Measurements from ENCODE around the gene C8G. TPM values are rescaled to one million over a fixed set of nuclear protein-coding genes. Genes with fewer than 3 reads are reported as not detected.

C8G gene
- total and polyA plus RNA-seq, 2 of the 13 experiments (the other 11 are each of a cell fraction or from before 2014, with no cell fraction given): 4.9 to 12.8 TPM

DNA sequence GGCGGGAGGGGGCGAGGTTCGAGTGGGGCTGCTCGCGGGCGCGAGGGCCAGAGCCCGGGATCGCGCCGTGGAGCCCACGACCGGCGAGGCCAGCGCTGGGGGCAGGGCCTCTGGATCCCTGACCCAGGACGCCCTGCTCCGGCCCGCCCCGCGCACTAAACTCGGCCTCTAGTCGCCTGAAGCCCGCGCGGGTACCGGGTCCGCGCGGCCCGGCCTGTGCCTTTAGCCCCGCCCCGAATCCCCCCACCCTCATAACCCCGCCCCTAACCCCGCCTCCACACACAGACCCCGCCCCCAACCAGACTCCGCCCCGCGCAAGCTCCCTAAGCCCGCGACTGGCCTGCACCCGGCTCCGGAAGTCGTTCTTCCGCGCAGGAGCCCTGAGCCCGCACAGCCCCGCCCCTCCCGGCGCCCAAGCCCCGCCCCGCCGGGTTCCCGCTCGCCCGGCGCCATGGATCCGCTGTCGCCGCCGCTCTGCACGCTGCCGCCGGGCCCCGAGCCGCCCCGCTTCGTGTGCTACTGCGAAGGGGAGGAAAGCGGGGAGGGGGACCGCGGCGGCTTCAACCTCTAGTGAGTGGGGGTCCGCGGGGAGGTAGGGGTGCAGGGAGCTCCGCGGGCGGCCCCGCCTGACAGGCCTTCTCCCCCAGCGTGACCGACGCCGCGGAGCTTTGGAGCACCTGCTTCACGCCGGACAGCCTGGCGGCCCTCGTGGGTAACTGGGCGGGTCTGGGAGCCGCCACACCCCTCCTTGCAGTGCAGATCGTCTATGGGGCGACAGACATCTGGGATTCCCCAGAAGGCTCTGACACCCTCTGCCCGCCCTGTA is 47.2 kb downstream of the C8G start, which contains the start of gene PAXX (continued):
- TF ChIP-seq, protein P1, sequence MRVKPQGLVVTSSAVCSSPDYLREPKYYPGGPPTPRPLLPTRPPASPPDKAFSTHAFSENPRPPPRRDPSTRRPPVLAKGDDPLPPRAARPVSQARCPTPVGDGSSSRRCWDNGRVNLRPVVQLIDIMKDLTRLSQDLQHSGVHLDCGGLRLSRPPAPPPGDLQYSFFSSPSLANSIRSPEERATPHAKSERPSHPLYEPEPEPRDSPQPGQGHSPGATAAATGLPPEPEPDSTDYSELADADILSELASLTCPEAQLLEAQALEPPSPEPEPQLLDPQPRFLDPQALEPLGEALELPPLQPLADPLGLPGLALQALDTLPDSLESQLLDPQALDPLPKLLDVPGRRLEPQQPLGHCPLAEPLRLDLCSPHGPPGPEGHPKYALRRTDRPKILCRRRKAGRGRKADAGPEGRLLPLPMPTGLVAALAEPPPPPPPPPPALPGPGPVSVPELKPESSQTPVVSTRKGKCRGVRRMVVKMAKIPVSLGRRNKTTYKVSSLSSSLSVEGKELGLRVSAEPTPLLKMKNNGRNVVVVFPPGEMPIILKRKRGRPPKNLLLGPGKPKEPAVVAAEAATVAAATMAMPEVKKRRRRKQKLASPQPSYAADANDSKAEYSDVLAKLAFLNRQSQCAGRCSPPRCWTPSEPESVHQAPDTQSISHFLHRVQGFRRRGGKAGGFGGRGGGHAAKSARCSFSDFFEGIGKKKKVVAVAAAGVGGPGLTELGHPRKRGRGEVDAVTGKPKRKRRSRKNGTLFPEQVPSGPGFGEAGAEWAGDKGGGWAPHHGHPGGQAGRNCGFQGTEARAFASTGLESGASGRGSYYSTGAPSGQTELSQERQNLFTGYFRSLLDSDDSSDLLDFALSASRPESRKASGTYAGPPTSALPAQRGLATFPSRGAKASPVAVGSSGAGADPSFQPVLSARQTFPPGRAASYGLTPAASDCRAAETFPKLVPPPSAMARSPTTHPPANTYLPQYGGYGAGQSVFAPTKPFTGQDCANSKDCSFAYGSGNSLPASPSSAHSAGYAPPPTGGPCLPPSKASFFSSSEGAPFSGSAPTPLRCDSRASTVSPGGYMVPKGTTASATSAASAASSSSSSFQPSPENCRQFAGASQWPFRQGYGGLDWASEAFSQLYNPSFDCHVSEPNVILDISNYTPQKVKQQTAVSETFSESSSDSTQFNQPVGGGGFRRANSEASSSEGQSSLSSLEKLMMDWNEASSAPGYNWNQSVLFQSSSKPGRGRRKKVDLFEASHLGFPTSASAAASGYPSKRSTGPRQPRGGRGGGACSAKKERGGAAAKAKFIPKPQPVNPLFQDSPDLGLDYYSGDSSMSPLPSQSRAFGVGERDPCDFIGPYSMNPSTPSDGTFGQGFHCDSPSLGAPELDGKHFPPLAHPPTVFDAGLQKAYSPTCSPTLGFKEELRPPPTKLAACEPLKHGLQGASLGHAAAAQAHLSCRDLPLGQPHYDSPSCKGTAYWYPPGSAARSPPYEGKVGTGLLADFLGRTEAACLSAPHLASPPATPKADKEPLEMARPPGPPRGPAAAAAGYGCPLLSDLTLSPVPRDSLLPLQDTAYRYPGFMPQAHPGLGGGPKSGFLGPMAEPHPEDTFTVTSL (CRISPR knock-in tag; IDR thresholded peaks at IDR 0.05; ENCODE audit: borderline replicate concordance): no peak
- no peak for TF ChIP-seq STAG1 (CRISPR knock-in tag; IDR thresholded peaks at IDR 0.05)
- TF ChIP-seq, protein P2, sequence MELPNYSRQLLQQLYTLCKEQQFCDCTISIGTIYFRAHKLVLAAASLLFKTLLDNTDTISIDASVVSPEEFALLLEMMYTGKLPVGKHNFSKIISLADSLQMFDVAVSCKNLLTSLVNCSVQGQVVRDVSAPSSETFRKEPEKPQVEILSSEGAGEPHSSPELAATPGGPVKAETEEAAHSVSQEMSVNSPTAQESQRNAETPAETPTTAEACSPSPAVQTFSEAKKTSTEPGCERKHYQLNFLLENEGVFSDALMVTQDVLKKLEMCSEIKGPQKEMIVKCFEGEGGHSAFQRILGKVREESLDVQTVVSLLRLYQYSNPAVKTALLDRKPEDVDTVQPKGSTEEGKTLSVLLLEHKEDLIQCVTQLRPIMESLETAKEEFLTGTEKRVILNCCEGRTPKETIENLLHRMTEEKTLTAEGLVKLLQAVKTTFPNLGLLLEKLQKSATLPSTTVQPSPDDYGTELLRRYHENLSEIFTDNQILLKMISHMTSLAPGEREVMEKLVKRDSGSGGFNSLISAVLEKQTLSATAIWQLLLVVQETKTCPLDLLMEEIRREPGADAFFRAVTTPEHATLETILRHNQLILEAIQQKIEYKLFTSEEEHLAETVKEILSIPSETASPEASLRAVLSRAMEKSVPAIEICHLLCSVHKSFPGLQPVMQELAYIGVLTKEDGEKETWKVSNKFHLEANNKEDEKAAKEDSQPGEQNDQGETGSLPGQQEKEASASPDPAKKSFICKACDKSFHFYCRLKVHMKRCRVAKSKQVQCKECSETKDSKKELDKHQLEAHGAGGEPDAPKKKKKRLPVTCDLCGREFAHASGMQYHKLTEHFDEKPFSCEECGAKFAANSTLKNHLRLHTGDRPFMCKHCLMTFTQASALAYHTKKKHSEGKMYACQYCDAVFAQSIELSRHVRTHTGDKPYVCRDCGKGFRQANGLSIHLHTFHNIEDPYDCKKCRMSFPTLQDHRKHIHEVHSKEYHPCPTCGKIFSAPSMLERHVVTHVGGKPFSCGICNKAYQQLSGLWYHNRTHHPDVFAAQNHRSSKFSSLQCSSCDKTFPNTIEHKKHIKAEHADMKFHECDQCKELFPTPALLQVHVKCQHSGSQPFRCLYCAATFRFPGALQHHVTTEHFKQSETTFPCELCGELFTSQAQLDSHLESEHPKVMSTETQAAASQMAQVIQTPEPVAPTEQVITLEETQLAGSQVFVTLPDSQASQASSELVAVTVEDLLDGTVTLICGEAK (IDR thresholded peaks at IDR 0.05): no peak
- TF ChIP-seq, protein P2 (CRISPR knock-in tag; IDR thresholded peaks at IDR 0.05): peak; percentile 29; the same call in 1 of the 2 replicates
- TF ChIP-seq ZNF891 (CRISPR knock-in tag; IDR thresholded peaks at IDR 0.05): peak; percentile 44; the same call in 1 of the 2 replicates
- TF ChIP-seq ZNF883 (CRISPR knock-in tag; IDR thresholded peaks at IDR 0.05; ENCODE audit: not compliant biosample characterization): peak; percentile 29
- peak; percentile 78; the same call in 1 of the 2 replicates for TF ChIP-seq ZNF563 (CRISPR knock-in tag; IDR thresholded peaks at IDR 0.05)
- TF ChIP-seq ZFP36L1 (CRISPR knock-in tag; IDR thresholded peaks at IDR 0.05): 0 out of 2 replicates have a peak, but pooled peaks have one; percentile 62
- 0 out of 2 replicates have a peak, but pooled peaks have one; percentile 36 for TF ChIP-seq ZNF552 (CRISPR knock-in tag; IDR thresholded peaks at IDR 0.05; ENCODE audit: borderline replicate concordance)
- TF ChIP-seq ZFX (CRISPR knock-in tag; IDR thresholded peaks at IDR 0.05; ENCODE audit: low read depth): peak; percentile 62
- TF ChIP-seq BRCA1 (CRISPR knock-in tag; IDR thresholded peaks at IDR 0.05): no peak
- peak; percentile 46; the same call in 1 of the 2 replicates for TF ChIP-seq YEATS4 (CRISPR knock-in tag; IDR thresholded peaks at IDR 0.05; ENCODE audit: borderline replicate concordance)
- TF ChIP-seq NFE2 (CRISPR knock-in tag; IDR thresholded peaks at IDR 0.05): no peak
- TF ChIP-seq ZNF282 (IDR thresholded peaks at IDR 0.05; ENCODE audit: partially characterized antibody): no peak
